IMR-90 (cell line): ENCODE measurements around the gene WFDC5. TPM values are rescaled to one million over a fixed set of nuclear protein-coding genes. Genes with fewer than 3 reads are reported as not detected.

ENCODE experiments used
- ATAC-seq: fragments of 200-7000 bp; cut with Tn5 transposase; 2 replicates; pipeline ENCODE4 v1.9.1; 2020; ENCODE audit warnings: low read depth, mild to moderate bottlenecking, moderate library complexity
- BruUV-seq: library from RNA; stranded (reverse); fragments of 400-500 nt; replicated peaks from 2 replicates; lab custom pipeline; 2021; lab: Mats Ljungman, UMichigan
- CTCF ChIA-PET: fragments of 300-600 bp; formaldehyde crosslinking; extraction: SDS; loops from one replicate; lab custom pipeline; 2021; ENCODE audit warnings: antibody characterized with exemption; lab: Yijun Ruan, JAX
- POLR2A ChIA-PET: fragments of 300-600 bp; sonication (Branson Sonifier 250); formaldehyde crosslinking; loops from one replicate; lab custom pipeline; 2022; ENCODE audit warnings: antibody characterized with exemption; ENCODE audit not compliant: unreplicated experiment; lab: Charles Lee
- DNase-seq: peaks from one replicate; pipeline ENCODE4 v3.0.0; 2013
- H2AFZ ChIP-seq: replicated peaks from 2 replicates; pipeline ENCODE3; 2013; ENCODE audit warnings: low read length, mild to moderate bottlenecking; ENCODE audit not compliant: poor library complexity
- H2AK5ac ChIP-seq: 2 replicates; pipeline ENCODE4 v1.6.1; 2013; ENCODE audit warnings: low read depth, low read length, inconsistent platforms
- H2AK9ac ChIP-seq: replicated peaks from 2 replicates; pipeline ENCODE3; 2013; ENCODE audit warnings: mild to moderate bottlenecking, low read depth, low read length, moderate library complexity; ENCODE audit not compliant: poor library complexity
- H2BK120ac ChIP-seq: 2 replicates; pipeline ENCODE4 v1.6.1; 2013; ENCODE audit warnings: low read depth, low read length, inconsistent platforms
- H2BK15ac ChIP-seq: 3 replicates; pipeline ENCODE4 v1.6.1; 2013; ENCODE audit warnings: low read depth, low read length, inconsistent platforms
- H2BK20ac ChIP-seq: 2 replicates; pipeline ENCODE4 v1.6.1; 2013; ENCODE audit warnings: low read depth, mild to moderate bottlenecking, inconsistent platforms, low read length, moderate library complexity
- H2BK5ac ChIP-seq: 2 replicates; pipeline ENCODE4 v1.6.1; 2013; ENCODE audit warnings: mild to moderate bottlenecking, low read depth, low read length, inconsistent platforms; ENCODE audit not compliant: poor library complexity, severe bottlenecking
- H3K14ac ChIP-seq: replicated peaks from 2 replicates; pipeline ENCODE4 v1.6.1; 2013; ENCODE audit warnings: low read depth, low read length, inconsistent platforms
- H3K18ac ChIP-seq: 2 replicates; pipeline ENCODE4 v1.6.1; 2013; ENCODE audit warnings: low read depth, low read length, control low read depth
- H3K23ac ChIP-seq: 2 replicates; pipeline ENCODE4 v1.6.1; 2013; ENCODE audit warnings: low read depth, low read length, inconsistent platforms
- H3K27ac ChIP-seq: 2 replicates; pipeline ENCODE4 v1.5.1; 2013; ENCODE audit warnings: mild to moderate bottlenecking, control low read depth, low read length; ENCODE audit not compliant: insufficient read depth
- H3K27me3 ChIP-seq: 2 replicates; pipeline ENCODE4 v1.6.1; 2013; ENCODE audit warnings: low read length; ENCODE audit not compliant: control insufficient read depth, insufficient read depth
- H3K36me3 ChIP-seq: 2 replicates; pipeline ENCODE4 v1.6.1; 2013; ENCODE audit warnings: low read length, mixed read lengths; ENCODE audit not compliant: control insufficient read depth, insufficient read depth
- H3K4ac ChIP-seq: 2 replicates; pipeline ENCODE4 v1.6.1; 2013; ENCODE audit warnings: low read depth, low read length, inconsistent platforms
- H3K4me1 ChIP-seq: 2 replicates; pipeline ENCODE4 v1.6.1; 2013; ENCODE audit warnings: low read length, mixed read lengths; ENCODE audit not compliant: control insufficient read depth, insufficient read depth
- H3K4me2 ChIP-seq: 2 replicates; pipeline ENCODE4 v1.6.1; 2013; ENCODE audit warnings: low read depth, mild to moderate bottlenecking, control low read depth, low read length, moderate library complexity
- H3K4me3 ChIP-seq: 2 replicates; pipeline ENCODE4 v1.5.1; 2013; ENCODE audit warnings: low read depth, mild to moderate bottlenecking, control low read depth, low read length, moderate library complexity; ENCODE audit not compliant: insufficient read depth
- H3K56ac ChIP-seq: 2 replicates; pipeline ENCODE4 v1.6.1; 2013; ENCODE audit warnings: low read length, inconsistent platforms; ENCODE audit not compliant: insufficient read depth; ENCODE audit errors: extremely low read depth
- H3K79me1 ChIP-seq, 2 experiments: 2 replicates each; pipeline ENCODE4 v1.6.1; 2013; ENCODE audit warnings: low read length in 2 of 2, inconsistent platforms in 1 of 2, low read depth in 1 of 2
- H3K9ac ChIP-seq: 2 replicates; pipeline ENCODE4 v1.6.1; 2013; ENCODE audit warnings: low read depth, low read length, control low read depth
- H3K9me1 ChIP-seq: 2 replicates; pipeline ENCODE4 v1.6.1; 2013; ENCODE audit warnings: low read length, inconsistent platforms; ENCODE audit not compliant: insufficient read depth
- H3K9me3 ChIP-seq: 2 replicates; pipeline ENCODE4 v1.6.1; 2013; ENCODE audit warnings: low read length; ENCODE audit not compliant: control insufficient read depth, insufficient read depth
- H4K20me1 ChIP-seq: 2 replicates; pipeline ENCODE4 v1.6.1; 2013; ENCODE audit warnings: low read length, inconsistent platforms; ENCODE audit not compliant: insufficient read depth
- H4K5ac ChIP-seq: 2 replicates; pipeline ENCODE4 v1.6.1; 2013; ENCODE audit warnings: mild to moderate bottlenecking, low read depth, low read length, control low read depth
- H4K8ac ChIP-seq, 2 experiments: 2 replicates each; pipeline ENCODE4 v1.6.1; 2013; ENCODE audit warnings: low read depth in 2 of 2, low read length in 2 of 2, control low read depth in 1 of 2, inconsistent platforms in 1 of 2
- H4K91ac ChIP-seq: 2 replicates; pipeline ENCODE4 v1.6.1; 2013; ENCODE audit warnings: low read depth, low read length, inconsistent platforms; ENCODE audit not compliant: insufficient read depth
- FOS ChIP-seq: fragments of 150-350 bp; IDR thresholded peaks from 2 replicates; pipeline ENCODE4 v1.6.1; 2016; ENCODE audit warnings: low read depth, low read length
- WGBS, 2 experiments: methylation state at CpG; one replicate each; pipeline versions ENCODE4 v1.1.5 to v1.1.7; 2013; ENCODE audit warnings: missing lambda C conversion rate in 2 of 2; ENCODE audit not compliant: insufficient read length in 1 of 2; ENCODE audit errors: extremely low coverage in 2 of 2; 5-methylcytosine and 5-hydroxymethylcytosine counted together
- dilution Hi-C: fragments of 300-500 bp; cut with HindIII; formaldehyde crosslinking; loops from one replicate; pipeline ENCODE4 v1.14.3; 2018; ENCODE audit warnings: low sequenced_read_pairs; ENCODE audit not compliant: unreplicated experiment
- in situ Hi-C: fragments of 300-500 bp; cut with MboI; formaldehyde crosslinking; loops from 3 replicates; pipeline ENCODE4 v1.14.3; 2019; ENCODE audit warnings: low sequenced_read_pairs, inconsistent platforms, mixed read lengths
- intact Hi-C: fragments of 100-400 bp; cut with micrococcal nuclease; formaldehyde crosslinking; loops from 2 replicates; pipeline ENCODE4 v1.10.0; 2022
- polyA plus RNA-seq, 3 experiments: library from polyadenylated mRNA; depleted of rRNA; stranded (reverse); fragments of >200 nt; gene quantifications; 2 replicates each; pipeline ENCODE4 v1.2.3, GENCODE V29; 2012; ENCODE audit warnings: low replicate concordance in 1 of 3
- total RNA-seq: library from RNA; depleted of rRNA; stranded (reverse); fragments of >200 nt; gene quantifications from 2 replicates; pipeline ENCODE4 v1.2.3, GENCODE V29; 2012
- TF ChIP-seq, protein P1 (sequence below): conservative IDR thresholded peaks from 2 replicates; pipeline ENCODE4 v1.5.1; 2012; ENCODE audit warnings: mild to moderate bottlenecking, low read depth, low read length, improper control_type of control experiment

The WFDC5 gene
- total and polyA plus RNA-seq, 2 of the 4 experiments (the other 2 are of a cell fraction), result not detected

DNA sequence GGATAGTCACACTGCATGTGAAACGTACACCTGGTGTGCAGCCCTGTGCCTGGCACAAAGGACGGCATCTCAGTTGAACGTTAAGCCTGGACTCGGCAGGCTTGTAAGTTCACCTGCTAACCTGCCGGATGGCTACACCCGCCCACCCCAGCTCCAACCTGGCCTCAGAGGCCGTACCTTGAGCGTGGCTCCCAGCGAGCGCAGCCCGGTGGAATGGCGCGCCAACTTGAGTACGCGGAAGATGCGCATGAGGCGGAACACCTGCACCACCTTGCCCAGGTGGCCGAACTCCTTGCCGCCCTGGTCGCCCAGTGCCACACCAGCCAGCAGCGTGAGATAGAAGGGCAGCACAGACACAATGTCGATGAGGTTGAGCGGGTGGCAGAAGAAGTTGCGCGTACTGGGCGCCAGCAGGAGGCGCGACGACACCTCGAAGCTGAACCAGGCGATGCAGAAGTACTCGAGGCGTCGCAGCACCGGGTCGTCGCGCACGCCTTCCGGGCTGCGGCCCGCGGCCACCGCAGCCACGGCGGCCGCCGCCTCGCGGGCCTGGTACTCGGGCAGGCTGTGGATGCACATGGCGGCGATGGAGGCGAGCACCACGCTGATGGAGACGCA lies 17.4 kb downstream of the WFDC5 start:
- H3K9ac ChIP-seq, result no peak overlapping the region
- H2AK9ac ChIP-seq, result no peak overlapping the region
- no peak overlapping the region for H2BK15ac ChIP-seq
- TF ChIP-seq, protein P1, sequence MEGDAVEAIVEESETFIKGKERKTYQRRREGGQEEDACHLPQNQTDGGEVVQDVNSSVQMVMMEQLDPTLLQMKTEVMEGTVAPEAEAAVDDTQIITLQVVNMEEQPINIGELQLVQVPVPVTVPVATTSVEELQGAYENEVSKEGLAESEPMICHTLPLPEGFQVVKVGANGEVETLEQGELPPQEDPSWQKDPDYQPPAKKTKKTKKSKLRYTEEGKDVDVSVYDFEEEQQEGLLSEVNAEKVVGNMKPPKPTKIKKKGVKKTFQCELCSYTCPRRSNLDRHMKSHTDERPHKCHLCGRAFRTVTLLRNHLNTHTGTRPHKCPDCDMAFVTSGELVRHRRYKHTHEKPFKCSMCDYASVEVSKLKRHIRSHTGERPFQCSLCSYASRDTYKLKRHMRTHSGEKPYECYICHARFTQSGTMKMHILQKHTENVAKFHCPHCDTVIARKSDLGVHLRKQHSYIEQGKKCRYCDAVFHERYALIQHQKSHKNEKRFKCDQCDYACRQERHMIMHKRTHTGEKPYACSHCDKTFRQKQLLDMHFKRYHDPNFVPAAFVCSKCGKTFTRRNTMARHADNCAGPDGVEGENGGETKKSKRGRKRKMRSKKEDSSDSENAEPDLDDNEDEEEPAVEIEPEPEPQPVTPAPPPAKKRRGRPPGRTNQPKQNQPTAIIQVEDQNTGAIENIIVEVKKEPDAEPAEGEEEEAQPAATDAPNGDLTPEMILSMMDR, result 0 out of 2 replicates have a peak, but pooled peaks have one; percentile 25
- no peak for TF ChIP-seq FOS
- no peak overlapping the region for H3K4me2 ChIP-seq
- dilution Hi-C loops (no loop called here), intact Hi-C loops (loop anchor here (2.0 to 10.0 kb wide), 3 partner anchors 193 to 677 kb away; partner anchors contain the start of gene KCNK15), in situ Hi-C loops (no loop called here)
- H3K79me1 ChIP-seq, result no peaks in the 10 kb centered on the region
- no peak overlapping the region for H3K14ac ChIP-seq
- H2AK5ac ChIP-seq, result no peak overlapping the region
- 35% methylated on average over 32 of the region's 56 CpGs; no CpG with 5 or more reads in 1 of the 2 experiments for WGBS, 2 experiments
- DNase-seq (no peak), ATAC-seq (0 out of 2 replicates have a peak, but pooled peaks have one; percentile 8)
- peaks cover 44% of the 10 kb centered on the region for H3K27me3 ChIP-seq
- H3K18ac ChIP-seq, result no peak overlapping the region
- H3K56ac ChIP-seq, result no peak overlapping the region
- no peaks in the 10 kb centered on the region; the same call in 1 of the 2 replicates for H3K9me1 ChIP-seq
- H3K9me3 ChIP-seq, result peaks cover 6% of the 10 kb centered on the region; the same call in 1 of the 2 replicates
- no peak overlapping the region for H4K8ac ChIP-seq
- no peak overlapping the region for H3K27ac ChIP-seq
- no peaks in the 10 kb centered on the region for H3K36me3 ChIP-seq
- POLR2A ChIA-PET, result no interaction called here
- H2BK5ac ChIP-seq, result no peak overlapping the region
- H3K4me3 ChIP-seq, result peak overlapping the region; percentile 34; the same call in 1 of the 2 replicates
- H2AFZ ChIP-seq, result peak overlapping the region; percentile 84
- H4K5ac ChIP-seq, result no peak overlapping the region
- no peaks in the 10 kb centered on the region for H4K20me1 ChIP-seq
- CTCF ChIA-PET, result interaction anchor here (0.8 to 4.3 kb wide), 3 partner anchors 48 to 86 kb away, joined by 3 to 18 read pairs (median 10); no protein-coding TSS in a partner anchor
- no peak overlapping the region for H2BK20ac ChIP-seq
- H3K4me1 ChIP-seq, result peaks cover 4% of the 10 kb centered on the region; the same call in 1 of the 2 replicates
- H4K91ac ChIP-seq, result no peak overlapping the region
- BruUV-seq, result no TSS peak
- H3K23ac ChIP-seq, result no peak overlapping the region
- H2BK120ac ChIP-seq, result no peak overlapping the region
- H3K4ac ChIP-seq, result no peak overlapping the region
